Stimulated activated CD4-positive, alpha-beta T cell treated with anti-CD3 and anti-CD28 coated beads, Interleukin-12 subunit alpha, Interleukin-12 subunit beta, amount 100 ng/mL, for 4 hours (primary cell): ENCODE measurements around the gene FNBP1.

Source experiments
- DNase-seq: peaks from one replicate; pipeline ENCODE4 v3.0.0-alpha.2; 2020

Gene FNBP1

DNA sequence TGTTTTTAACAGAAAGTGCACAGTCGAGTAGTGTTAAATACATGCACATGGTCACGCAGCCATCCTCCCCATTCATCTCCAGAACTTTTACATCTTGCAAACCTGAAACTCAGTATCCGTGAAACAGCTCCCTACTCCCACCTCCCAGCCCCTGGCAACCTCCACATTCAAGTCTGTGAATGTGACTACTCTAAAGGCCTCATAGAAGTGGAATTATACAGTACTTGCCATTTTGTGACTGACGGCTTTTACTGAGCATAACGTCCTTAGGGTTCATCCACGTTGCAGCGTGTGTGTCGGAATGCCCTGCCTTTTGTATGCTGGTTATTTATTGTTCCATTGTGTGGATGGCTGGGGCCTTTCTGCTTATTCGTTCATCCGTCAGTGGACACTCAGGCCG, 171.9 kb downstream of the FNBP1 start:
- no peak for DNase-seq

DNA sequence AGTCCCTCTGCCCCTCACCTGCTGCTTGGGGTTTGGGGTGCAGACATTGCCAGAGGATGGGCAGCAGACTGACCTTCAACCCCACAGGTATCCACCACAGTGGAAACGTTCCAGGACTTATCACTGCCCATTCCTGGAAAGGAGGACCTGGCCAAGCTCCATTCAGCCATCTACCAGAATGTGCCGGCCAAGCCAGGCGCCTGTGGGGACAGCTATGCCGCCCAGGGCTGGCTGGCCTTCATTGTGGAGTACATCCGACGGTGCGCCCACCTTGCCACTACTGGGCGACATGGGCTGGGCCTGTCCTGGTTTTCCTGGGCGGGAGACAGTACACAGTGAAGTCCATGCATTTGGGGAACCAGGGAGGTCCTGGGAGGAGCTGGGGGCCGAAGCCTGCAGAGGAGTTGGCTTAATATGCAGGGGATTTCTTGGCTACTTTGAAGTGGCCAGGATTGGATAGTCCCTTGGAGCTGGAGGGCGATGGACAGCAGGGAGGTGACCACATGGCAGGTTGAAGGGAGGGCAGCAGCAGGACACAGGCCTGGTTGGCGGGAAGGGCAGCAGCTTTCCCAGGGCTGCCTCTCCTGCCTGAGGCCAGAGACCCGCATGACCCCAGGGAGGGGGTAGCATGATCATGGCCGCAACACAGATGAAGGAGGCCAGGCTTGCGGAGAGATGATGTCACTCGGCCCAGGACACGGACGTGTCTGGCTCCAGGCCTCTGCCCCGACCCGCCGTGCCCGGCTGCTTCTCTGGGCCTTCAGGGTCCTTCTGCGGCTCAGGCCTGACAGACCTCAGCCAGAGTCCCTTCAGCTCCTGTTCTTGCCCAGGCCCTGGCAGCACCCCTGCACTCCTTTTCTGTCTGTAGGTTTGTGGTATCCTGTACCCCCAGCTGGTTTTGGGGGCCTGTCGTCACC, 173.1 kb downstream of the FNBP1 start:
- DNase-seq: no peak

DNA sequence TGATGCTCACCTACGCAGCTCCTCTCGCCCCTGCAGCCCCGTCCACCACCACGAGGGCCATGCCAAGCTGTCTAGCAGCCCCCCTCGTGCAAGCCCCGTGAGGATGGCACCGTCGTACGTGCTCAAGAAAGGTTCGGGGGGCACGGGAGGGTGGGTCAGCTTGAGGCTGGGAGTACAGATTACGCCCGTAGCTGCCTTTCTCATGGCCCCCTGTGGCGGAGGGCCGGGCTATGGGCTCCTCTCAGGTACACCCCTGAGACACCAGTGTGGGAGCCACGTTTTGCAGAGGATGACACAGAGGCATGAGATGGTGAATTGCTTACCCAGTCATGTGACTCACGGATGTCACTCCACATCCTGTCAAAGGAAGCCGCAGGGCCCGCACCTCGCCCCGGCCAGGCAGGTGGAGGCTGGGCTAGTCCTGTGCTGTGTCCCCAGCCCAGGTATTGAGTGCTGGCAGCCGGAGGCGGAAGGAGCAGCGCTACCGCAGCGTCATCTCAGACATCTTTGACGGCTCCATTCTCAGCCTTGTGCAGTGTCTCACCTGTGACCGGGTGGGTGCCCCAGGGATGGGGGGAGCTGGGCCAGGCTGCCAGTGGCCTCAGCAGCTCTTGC, 174.0 kb downstream of the FNBP1 start:
- DNase-seq: peak; percentile 75

DNA sequence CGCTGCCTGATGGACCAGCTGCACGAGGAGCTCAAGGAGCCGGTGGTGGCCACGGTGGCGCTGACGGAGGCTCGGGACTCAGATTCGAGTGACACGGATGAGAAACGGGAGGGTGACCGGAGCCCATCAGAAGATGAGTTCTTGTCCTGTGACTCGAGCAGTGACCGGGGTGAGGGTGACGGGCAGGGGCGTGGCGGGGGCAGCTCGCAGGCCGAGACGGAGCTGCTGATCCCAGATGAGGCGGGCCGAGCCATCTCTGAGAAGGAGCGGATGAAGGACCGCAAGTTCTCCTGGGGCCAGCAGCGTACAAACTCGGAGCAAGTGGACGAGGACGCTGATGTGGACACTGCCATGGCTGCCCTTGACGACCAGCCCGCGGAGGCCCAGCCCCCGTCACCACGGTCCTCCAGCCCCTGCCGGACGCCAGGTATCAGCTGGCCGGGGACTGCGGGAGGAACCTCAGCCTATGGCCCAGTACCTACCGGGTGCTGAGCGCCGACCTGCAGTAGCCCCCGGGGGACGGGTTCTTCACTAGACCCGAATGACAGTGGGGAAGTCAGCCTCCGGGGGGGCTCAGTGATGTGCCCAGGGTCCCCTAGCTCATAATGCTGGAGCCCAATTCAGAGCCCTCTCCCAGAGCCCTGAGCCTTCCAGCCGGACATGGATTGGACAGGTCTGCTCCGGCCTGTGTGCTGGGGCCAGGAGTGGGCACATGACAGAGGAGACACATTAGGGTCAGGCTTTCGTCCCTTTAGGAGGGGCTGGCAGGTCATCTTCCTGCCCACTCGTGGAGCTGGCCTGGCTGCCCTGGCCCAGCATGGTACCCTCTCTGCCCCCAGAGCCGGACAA, 174.7 kb downstream of the FNBP1 start:
- no peak for DNase-seq

DNA sequence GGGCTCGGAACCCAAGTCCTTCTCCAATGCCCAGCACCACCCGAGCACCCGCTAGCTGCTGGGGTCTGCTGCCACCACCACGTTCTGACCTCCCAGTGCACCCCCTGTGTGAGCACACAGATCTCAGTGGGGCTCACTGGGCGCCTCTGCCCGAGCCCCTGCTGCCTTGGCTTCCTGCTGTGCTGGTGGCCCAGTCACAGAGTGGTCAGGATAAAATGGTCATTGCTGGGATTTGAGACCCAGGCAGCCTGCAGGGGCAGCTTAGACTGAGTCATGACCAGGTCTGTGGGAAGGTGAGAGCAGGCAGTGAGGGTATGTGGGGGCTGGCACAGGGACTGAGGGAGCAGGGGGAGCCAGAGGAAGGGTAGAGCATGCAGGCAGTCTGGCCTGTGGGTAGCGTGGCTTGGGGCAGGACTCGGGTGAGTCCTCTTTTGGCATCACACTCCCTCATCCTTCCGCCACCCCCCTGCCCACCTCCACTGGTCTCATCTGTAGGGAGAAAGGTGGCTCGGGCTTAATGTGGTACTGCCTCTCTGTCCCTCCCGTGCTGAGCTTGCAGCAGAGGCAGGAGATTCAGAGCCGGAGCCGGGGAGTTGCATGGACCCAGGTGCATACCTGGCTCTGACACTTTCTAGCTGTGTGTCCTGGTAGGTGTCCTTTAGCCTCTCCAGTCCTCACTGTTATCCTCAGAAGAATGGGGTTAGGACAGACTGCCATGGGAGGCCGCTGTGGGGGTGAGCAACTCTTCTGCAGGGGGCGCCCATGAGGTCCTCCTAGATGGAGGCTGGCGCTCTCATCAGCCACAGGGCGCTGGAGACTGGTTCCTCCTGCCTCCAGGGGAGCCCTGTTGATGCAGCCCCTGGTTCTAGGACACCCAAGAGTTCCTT, 175.6 kb downstream of the FNBP1 start:
- no peak for DNase-seq

DNA sequence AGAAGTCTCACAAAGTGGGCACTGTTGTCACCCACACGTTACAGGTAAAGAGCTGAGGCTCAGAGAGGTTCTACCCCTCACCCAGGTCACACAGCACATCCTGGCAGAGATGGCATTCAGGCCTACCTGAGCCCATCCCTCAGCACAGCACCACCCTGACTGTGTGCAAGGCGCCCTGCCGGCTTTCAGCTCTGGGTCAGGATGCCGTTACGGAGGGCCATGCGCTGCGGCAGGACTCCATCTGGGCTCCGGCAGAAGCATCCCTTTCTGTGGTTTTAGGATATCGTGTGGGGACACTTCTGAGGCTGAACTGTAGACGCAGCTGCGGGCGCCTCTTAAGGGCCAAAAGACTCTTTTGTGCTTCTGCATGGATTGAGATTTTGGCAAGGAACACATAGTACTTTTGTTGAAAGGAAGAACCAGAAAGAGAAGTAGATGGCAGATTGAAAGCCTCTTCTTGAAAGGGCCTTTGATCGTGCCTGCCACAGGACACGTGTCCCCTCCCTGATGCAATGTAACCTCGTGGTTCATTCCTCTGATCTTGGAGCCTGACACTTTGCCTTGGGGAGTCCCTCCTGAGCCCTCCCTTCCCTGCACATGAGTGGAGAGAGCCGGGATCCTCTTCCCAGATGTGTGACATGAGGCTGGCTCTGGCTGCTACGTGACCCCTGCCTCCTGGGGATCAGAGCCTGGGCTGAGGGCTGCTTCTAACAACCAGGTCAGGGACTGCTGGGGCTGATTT, 176.4 kb downstream of the FNBP1 start:
- no peak for DNase-seq

DNA sequence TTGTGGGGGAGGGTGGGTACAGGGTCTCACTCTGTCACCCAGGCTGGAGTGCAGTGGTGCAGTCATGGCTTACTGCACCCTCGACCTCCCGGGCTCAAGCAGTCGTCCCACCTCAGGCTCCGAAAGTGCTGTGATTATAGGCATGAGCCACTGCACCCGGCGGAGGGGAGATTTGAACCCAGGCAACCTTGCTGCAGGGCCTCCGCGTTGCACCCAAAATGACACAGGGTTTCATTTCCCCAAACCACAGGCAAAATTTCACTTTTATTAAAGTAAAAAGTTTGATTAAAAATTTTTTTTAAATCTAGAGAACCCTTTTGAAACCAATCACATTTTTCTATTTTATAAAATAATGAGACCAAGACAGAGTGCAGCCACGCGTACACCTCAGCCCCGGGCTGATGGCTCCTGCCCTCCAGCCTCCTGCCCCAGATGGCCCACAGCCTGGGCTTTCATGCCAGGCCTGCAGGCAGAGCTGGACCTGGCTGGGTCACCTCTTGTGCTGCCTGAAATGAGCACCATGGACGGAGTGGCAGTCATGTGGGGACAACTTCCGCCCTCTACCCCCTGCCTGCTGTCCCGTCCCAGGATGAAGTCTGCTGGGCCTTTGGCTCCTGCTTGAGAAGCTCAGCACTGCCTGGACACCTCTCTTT, 177.2 kb downstream of the FNBP1 start:
- DNase-seq: no peak

DNA sequence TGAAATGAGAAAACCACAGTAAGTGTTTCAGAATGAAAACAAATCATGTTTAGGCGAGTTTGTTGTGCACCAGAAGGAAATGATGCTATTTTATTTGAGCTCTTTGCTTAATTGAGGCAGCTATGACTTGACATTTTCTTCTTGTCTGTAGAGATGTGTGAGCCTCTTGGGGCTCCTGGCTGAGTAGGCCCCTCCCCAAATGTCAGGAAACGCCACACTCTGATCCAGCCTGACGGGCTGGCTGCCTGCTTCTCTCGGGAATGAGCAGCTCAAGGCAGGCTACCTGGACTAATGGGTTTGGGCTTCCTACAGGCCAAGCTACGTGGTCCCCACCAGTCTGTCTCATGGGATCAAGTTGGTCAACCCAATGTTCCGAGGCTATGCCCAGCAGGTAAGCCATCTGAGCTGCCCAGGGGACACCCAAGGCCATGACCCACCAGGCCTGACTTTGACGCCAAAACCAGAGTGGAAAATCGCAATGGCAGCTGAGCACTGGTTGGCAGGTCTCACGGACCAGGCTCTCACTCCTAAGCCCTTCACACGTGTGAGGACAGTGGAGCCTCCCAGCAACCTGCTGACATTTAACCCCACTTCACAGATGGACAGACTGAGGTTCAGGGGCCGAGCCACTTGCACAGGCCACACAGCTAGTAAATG, 177.9 kb downstream of the FNBP1 start:
- no peak for DNase-seq

DNA sequence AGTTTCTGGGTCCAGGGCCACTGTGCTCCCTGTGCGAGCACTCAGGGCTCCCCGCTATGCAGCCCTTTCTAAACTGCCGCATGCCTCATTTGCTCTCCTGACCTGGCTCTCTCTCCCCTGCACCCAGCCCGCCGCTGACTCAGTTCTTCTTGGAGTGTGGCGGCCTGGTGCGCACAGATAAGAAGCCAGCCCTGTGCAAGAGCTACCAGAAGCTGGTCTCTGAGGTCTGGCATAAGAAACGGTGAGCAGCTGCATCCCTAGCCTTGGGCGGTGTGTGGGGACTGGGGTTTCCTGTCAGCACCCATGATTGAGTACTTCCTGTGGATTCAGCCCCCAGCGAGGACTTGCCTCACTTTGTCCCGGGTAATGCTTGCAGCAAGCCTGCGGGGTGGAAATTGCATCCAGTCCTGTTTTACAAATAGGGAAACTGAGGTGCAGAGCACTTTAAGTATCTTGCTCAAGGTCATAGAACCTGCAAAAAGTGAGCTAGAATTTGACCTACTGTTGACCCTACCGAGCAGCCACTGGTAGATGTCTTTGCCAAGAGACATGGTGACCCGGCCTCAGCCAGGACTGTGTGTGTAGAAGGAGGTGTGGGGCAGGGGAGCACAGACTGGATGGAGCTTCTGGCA, 179.8 kb downstream of the FNBP1 start:
- DNase-seq: peak; percentile 39

DNA sequence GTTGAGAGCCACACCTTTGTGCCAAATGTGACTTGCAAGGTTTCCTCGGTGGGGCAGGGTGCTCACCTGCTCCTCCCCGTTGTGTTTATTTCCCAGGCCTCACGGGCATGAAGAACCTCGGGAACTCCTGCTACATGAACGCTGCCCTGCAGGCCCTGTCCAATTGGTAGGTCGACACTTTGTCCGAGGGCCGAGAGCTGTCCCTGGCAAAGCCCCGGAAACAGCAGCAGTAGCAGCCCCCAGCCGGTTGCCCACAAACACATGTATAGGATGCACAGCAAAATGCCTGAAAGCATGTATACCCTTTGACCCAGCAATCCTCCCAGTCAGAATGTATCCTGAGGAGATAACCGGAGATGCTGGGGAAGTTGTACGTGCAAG, 181.6 kb downstream of the FNBP1 start:
- DNase-seq: no peak

DNA sequence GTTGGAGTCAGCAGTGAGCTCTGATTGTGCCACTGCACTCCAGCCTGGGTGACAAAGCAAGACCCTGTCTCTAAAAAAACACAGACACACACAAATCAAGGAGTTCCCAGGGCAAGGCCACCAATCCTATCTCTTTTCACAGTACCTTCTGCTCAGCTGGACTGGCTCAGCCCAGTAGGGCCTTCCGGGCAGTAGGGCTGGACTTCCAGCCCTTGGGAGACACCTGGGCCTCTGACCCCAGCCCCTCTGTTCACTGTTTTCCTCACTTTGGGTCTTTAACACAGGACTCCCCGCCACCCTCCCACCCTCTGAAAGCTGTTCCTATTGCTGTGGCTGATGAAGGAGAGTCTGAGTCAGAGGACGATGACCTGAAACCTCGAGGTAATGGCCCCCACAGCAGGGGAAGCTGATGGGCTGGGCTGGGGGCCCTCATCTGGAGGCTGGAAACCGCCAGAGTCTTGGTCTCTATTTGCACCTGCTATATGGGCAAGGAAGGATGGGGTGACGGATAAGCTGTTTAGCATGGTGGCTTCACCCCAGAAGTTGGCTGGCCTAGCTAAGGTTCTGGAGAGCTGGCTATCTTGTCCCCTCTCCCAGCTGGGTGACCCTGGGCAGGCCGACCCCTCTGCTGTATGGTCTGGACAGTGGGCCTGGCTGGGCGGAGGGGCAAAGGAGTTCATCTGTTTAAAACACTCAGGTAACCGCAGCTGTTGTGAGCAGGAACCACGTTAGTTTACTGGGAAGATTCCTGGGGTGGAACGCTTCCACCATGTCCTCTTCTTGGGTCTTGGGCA, 182.1 kb downstream of the FNBP1 start:
- DNase-seq: no peak

DNA sequence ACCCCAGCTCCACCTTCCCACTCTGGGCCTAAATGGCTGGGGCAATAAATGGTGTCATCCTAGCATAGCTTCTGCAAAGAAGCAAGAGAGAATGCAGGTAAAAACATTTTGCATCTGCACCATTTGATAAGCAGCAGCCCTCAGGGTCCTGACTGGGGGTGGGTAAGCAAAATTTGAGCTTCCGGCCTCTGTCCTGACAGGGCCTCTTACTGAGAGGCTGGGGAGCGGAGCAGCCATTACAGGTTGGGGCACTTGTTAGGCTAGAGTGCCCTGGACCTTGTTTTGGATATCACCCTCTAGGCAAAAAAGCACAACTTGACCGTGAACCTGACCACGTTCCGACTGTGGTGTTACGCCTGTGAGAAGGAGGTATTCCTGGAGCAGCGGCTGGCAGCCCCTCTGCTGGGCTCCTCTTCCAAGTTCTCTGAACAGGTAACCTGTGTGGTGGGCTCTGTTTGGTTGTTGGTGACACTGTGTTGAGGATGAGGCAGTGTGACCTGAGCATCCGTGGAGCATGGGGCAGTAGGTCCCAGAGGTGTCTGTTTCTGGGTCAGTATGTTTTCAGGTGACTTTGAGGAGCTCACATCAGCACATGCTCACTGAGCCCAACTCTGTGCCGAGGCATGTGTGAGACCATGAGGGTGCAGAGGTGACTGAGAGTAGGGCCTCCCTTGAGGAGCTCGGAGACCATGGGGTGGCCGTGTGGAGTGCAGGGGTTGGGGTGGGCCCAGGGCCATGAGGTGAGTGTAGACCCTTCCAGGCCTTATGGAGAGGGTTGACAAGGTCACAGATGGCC, 184.6 kb downstream of the FNBP1 start:
- no peak for DNase-seq

DNA sequence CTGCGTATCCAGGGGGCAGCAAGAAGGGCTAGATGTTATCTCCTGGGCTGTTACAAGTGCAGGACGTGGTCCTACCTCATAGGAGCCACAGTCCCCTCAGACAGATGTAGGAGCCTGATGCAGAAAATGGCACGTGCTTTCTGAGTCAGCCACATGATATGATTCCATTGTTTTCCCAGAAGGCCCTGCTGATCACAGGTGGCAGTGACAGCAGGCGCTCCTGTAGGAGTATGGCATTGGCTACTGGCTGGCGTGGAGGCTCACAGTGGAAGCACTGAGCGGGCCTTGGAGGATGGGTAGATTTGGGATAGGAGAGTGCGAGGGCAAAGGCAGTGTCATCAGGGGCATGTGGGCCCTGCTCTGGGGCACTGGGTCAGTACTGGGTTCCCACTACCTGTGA, 185.8 kb downstream of the FNBP1 start:
- no peak for DNase-seq

DNA sequence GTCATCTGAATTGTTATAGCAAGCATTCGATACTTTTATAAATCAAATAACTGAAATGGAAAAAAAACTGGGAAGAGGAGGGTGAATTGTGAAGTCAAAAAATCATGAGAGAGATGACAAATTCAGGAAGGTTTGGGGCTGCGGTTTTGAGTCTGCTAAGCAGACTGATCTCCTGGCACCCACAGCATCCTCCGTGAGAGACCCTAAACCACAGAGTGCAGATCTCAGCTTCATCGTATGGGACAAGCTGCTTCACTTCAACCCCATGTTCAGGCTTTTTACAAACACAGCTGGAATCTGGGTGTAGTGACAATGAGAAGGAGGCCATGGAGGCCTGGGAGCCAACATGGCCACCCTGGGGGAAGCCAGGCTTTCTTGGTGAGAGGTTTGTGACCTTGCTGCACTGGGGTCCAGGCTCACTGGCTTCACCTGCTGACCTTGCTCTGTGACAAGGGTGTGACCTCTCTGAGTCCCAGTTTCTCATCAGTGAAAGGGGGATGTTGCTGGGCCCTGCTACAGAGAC, 188.3 kb downstream of the FNBP1 start:
- no peak for DNase-seq

DNA sequence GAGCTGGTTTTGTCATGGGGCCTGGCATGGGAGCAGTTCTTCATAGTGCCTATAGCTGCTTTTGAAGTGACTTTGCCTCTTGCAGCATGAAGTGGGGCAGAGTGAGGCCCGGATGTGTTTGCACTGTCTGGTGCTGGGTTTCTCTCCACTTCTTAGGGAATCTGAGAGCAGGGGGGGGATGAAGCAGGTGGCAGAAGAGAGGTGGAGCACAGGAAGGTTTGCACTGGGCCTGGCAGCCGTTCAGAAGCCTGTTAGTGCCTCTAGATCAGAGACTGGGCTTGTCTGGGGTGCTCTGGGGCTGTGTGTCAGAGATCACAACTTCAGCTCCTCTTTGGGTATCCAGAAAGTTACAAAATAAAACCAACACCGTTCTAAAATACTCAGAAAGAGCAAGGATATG, 189.4 kb downstream of the FNBP1 start:
- DNase-seq: no peak

DNA sequence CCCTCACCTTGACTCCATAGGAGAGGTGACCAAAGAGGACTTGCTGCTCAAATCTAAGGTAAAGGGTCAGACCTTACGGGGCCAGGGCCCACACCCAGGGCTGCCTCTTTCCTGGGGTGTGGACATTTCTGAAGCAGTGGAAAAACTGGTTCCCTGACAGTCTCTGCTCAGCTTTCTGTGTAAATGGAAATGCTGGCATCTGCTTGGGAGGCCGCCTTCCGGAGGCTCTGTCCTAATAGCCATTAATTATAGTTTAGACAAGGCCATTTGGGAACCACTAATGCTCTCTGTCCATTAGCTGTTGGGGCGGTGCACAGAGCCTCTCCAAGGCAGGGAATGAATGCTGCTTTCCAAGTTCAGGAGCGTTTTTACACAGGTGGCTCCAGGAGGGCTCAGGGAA, 190.4 kb downstream of the FNBP1 start:
- no peak for DNase-seq

DNA sequence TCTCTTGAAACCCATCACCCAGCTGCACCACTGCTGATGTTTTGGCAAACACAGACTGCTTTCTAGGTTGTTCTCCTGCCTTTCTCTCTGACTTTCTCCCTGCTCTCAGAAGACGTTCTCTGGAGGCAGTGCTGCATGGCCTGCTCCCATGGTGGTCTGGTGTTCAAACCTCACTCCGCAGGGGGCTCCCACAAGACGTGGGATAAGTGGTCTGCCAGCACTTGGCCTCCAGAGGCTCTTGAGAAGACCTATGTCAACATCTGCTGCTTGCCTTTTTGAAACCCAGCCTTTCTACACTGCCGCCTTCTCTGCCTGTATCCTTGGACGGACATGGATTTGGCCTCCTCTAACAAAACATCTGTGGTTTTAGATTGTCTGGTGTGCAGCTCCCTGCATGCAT, 191.2 kb downstream of the FNBP1 start:
- DNase-seq: no peak
